HCT116 (cell line): ENCODE results near the gene IQCC. TPM values are rescaled to one million over a fixed set of nuclear protein-coding genes. Genes with fewer than 3 reads are reported as not detected.
A peak's percentile ranks its signal among the peaks of the same experiment; 100 is the strongest.

Experiments
- ATAC-seq: fragments of 200-7000 bp; cut with Tn5 transposase; 2 replicates; pipeline ENCODE4 v1.9.1; 2020; ENCODE audit warnings: mild to moderate bottlenecking, moderate library complexity
- BruUV-seq: library from RNA; stranded (reverse); fragments of 400-500 nt; replicated peaks from 2 replicates; lab custom pipeline; 2021; lab: Mats Ljungman, UMichigan
- CTCF ChIA-PET: fragments of 300-600 bp; sonication (Branson Sonifier 250); formaldehyde crosslinking; loops from one replicate; lab custom pipeline; 2021; ENCODE audit warnings: antibody characterized with exemption; lab: Charles Lee
- POLR2A ChIA-PET: fragments of 300-600, 350-600 bp; sonication (Branson Sonifier 250); formaldehyde crosslinking; loops from one replicate; lab custom pipeline; 2021; ENCODE audit warnings: antibody characterized with exemption; lab: Charles Lee
- RAD21 ChIA-PET, 2 experiments: fragments of 300-600 bp; sonication (Branson Sonifier 250); formaldehyde crosslinking; loops; one replicate each; lab custom pipeline; 2023; ENCODE audit warnings: low total read pairs in 2 of 2; ENCODE audit not compliant: uncharacterized antibody in 2 of 2, unreplicated experiment in 2 of 2, low non-redundant PET in 1 of 2; lab: Charles Lee
- DNase-seq: peaks from one replicate; pipeline ENCODE4 v3.0.0-alpha.2; 2010; ENCODE audit warnings: low read depth, low spot score
- H2AFZ ChIP-seq: fragments of 200-600 bp; shearing (Covaris generic), sonication (generic); 2 replicates; pipeline ENCODE4 v1.6.1; 2017; ENCODE audit warnings: low read depth, mixed run types, mixed read lengths, antibody characterized with exemption, low read length; ENCODE audit not compliant: poor library complexity, severe bottlenecking
- H3K27ac ChIP-seq: 2 replicates; pipeline ENCODE4 v1.5.1; 2012; ENCODE audit warnings: low read depth, low read length
- H3K27me3 ChIP-seq: fragments of 200-600 bp; sonication (generic); 2 replicates; pipeline ENCODE4 v1.6.1; 2016; ENCODE audit warnings: mixed run types, low read length, mixed read lengths; ENCODE audit not compliant: insufficient read depth
- H3K36me3 ChIP-seq, 2 experiments: fragments of 200-500 bp in 1 of 2; fragments of 200-600 bp in 1 of 2; sonication (Bioruptor generic) in 1 of 2; sonication (generic) in 1 of 2; 2 replicates each; pipeline versions ENCODE4 v1.5.1 to v1.6.1; 2014 to 2016; ENCODE audit warnings: low read length in 2 of 2, inconsistent platforms in 1 of 2, mixed read lengths in 1 of 2, mixed run types in 1 of 2; ENCODE audit not compliant: insufficient read depth in 2 of 2, control insufficient read depth in 1 of 2
- H3K4me1 ChIP-seq, 2 experiments: fragments of 200-600 bp in 1 of 2; sonication (generic) in 1 of 2; 2 replicates each; pipeline versions ENCODE4 v1.5.1 to v1.6.1; 2012 to 2017; ENCODE audit warnings: low read length in 2 of 2, inconsistent platforms in 1 of 2, mild to moderate bottlenecking in 1 of 2, mixed read lengths in 1 of 2, mixed run types in 1 of 2, moderate library complexity in 1 of 2; ENCODE audit not compliant: insufficient read depth in 2 of 2, control insufficient read depth in 1 of 2
- H3K4me2 ChIP-seq: fragments of 200-600 bp; sonication (generic); 2 replicates; pipeline ENCODE4 v1.6.1; 2017; ENCODE audit warnings: mixed run types, low read length, mixed read lengths
- H3K4me3 ChIP-seq, 2 experiments: fragments of 200-600 bp in 1 of 2; sonication (generic) in 1 of 2; replicated peaks in 1 of 2; 2 replicates each; pipeline ENCODE4 v1.5.1; 2011 to 2016; ENCODE audit warnings: low read length in 2 of 2, control low read depth in 1 of 2, low read depth in 1 of 2, mild to moderate bottlenecking in 1 of 2, mixed read lengths in 1 of 2, mixed run types in 1 of 2
- H3K79me2 ChIP-seq: fragments of 200-600 bp; sonication (generic); 2 replicates; pipeline ENCODE4 v1.6.1; 2017; ENCODE audit warnings: mild to moderate bottlenecking, mixed run types, low read length, moderate library complexity, mixed read lengths; ENCODE audit not compliant: insufficient read depth
- H3K9ac ChIP-seq: fragments of 200-600 bp; sonication (generic); 2 replicates; pipeline ENCODE4 v1.6.1; 2016; ENCODE audit warnings: low read length, mixed read lengths
- H3K9me2 ChIP-seq: fragments of 200-600 bp; sonication (generic), shearing (Covaris generic); 2 replicates; pipeline ENCODE4 v1.6.1; 2017; ENCODE audit warnings: mixed run types, mild to moderate bottlenecking, moderate library complexity; ENCODE audit not compliant: insufficient read depth
- H3K9me3 ChIP-seq, 2 experiments: fragments of 200-500 bp in 1 of 2; fragments of 200-600 bp in 1 of 2; sonication (Bioruptor generic) in 1 of 2; sonication (generic) in 1 of 2; 2 replicates each; pipeline ENCODE4 v1.6.1; 2014 to 2017; ENCODE audit warnings: low read length in 2 of 2, mixed read lengths in 2 of 2, inconsistent platforms in 1 of 2, low read depth in 1 of 2, mild to moderate bottlenecking in 1 of 2, mixed run types in 1 of 2, moderate library complexity in 1 of 2; ENCODE audit not compliant: control insufficient read depth in 1 of 2, insufficient read depth in 1 of 2
- H4K20me1 ChIP-seq: fragments of 200-600 bp; sonication (generic), shearing (Covaris generic); 2 replicates; pipeline ENCODE4 v1.6.1; 2017; ENCODE audit warnings: mixed run types, mild to moderate bottlenecking, moderate library complexity; ENCODE audit not compliant: insufficient read depth
- CEBPB ChIP-seq: IDR thresholded peaks from 2 replicates; pipeline ENCODE4 v1.6.1; 2012; ENCODE audit warnings: low read depth
- EZH2 ChIP-seq: fragments of 200-600 bp; sonication (generic); IDR thresholded peaks from 2 replicates; pipeline ENCODE4 v1.6.1; 2017; ENCODE audit warnings: antibody characterized with exemption, mixed run types
- EZH2phosphoT487 ChIP-seq: fragments of 200-600 bp; IDR thresholded peaks from 2 replicates; pipeline ENCODE4 v1.6.1; 2018; ENCODE audit warnings: antibody characterized with exemption, borderline replicate concordance
- MAX ChIP-seq: IDR thresholded peaks from 2 replicates; pipeline ENCODE4 v1.6.1; 2012
- SIN3A ChIP-seq: IDR thresholded peaks from 2 replicates; pipeline ENCODE4 v1.6.1; 2012; ENCODE audit warnings: low read depth
- YY1 ChIP-seq: IDR thresholded peaks from 2 replicates; pipeline ENCODE4 v1.6.1; 2011; ENCODE audit warnings: low read length, low read depth, moderate library complexity, mild to moderate bottlenecking; ENCODE audit not compliant: insufficient replicate concordance; ENCODE audit errors: extremely low read depth
- intact Hi-C: fragments of 100-400 bp; cut with micrococcal nuclease; formaldehyde crosslinking; loops from 2 replicates; pipeline ENCODE4 v1.10.0; 2022
- total RNA-seq: library from RNA; stranded (reverse); gene quantifications from one replicate; pipeline ENCODE4 v1.2.1, GENCODE V29; 2021; ENCODE audit not compliant: unreplicated experiment
- TF ChIP-seq, protein P1 (sequence below): IDR thresholded peaks from 2 replicates; pipeline ENCODE4 v1.6.1; 2011; ENCODE audit warnings: mild to moderate bottlenecking, low read length, moderate library complexity; ENCODE audit not compliant: insufficient replicate concordance; ENCODE audit errors: extremely low read depth

IQCC gene
- total RNA-seq, 1 experiment from 2014 or later = 4.7 TPM

DNA sequence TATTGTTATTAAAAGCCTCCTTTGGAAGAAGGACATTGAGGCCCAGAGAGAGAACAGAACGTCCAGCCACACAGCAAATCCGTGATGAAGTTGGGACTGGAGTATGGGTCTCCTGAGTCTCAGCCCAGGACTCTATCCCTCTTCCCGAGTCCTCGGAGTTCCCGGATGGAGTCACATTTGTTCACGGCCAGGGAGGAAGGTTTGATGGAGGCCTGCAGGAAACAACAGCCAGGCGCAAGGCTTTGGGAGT, 26.4 kb upstream of the IQCC start:
- Histone ChIP-seq H3K9me3 (no peaks in the 10 kb centered on the region), H3K27ac (peak overlapping the region; percentile 69), H2AFZ (peak overlapping the region; percentile 72), H4K20me1 (peaks cover 4% of the 10 kb centered on the region; the same call in 1 of the 2 replicates), H3K27me3 (no peaks in the 10 kb centered on the region), H3K9me2 (no peaks in the 10 kb centered on the region), H3K4me1 (peaks cover 15 to 32% of the 10 kb centered on the region in 2 experiments), H3K4me3 (peak overlapping the region; percentile 85 to 86), H3K4me2 (peak overlapping the region; percentile 95), H3K9ac (peak overlapping the region; percentile 95), H3K36me3 (peaks cover 14 to 27% of the 10 kb centered on the region in 2 experiments), H3K79me2 (peaks cover 40% of the 10 kb centered on the region)
- CTCF ChIA-PET = no interaction called here
- TF ChIP-seq YY1 (no peak), SIN3A (no peak), CEBPB (no peak), EZH2phosphoT487 (no peak), MAX (no peak), EZH2 (no peak)
- TF ChIP-seq, protein P1, sequence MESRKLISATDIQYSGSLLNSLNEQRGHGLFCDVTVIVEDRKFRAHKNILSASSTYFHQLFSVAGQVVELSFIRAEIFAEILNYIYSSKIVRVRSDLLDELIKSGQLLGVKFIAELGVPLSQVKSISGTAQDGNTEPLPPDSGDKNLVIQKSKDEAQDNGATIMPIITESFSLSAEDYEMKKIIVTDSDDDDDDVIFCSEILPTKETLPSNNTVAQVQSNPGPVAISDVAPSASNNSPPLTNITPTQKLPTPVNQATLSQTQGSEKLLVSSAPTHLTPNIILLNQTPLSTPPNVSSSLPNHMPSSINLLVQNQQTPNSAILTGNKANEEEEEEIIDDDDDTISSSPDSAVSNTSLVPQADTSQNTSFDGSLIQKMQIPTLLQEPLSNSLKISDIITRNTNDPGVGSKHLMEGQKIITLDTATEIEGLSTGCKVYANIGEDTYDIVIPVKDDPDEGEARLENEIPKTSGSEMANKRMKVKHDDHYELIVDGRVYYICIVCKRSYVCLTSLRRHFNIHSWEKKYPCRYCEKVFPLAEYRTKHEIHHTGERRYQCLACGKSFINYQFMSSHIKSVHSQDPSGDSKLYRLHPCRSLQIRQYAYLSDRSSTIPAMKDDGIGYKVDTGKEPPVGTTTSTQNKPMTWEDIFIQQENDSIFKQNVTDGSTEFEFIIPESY = no peak
- intact Hi-C loops = loop anchor here (5.0 kb wide), 1 partner anchor 67 kb away; no protein-coding TSS in a partner anchor
- peak; percentile 34 for ATAC-seq
- BruUV-seq = TSS peak; percentile 99
- no peak for DNase-seq
- RAD21 ChIA-PET = interaction anchor here in 1 of 2 experiments (0.6 kb wide), 1 partner anchor 64 kb away, joined by 6 read pairs; no protein-coding TSS in a partner anchor
- POLR2A ChIA-PET = interaction anchor here (1.0 to 1.5 kb wide), 4 partner anchors 25 to 157 kb away, joined by 3 to 6 read pairs (median 4); partner anchors contain the start of genes MARCKSL1 and TMEM39B
